Erythroblast (primary cell): Measurements from ENCODE around the gene TACR1.

ENCODE experiments used
- DNase-seq, 2 experiments: peaks; one replicate each; lab custom pipeline; 2025; lab: John Stamatoyannopoulos, UW
- GATA1 ChIP-seq: IDR thresholded peaks from 2 replicates; pipeline ENCODE4 v1.6.1; 2011; ENCODE audit warnings: low read depth, mild to moderate bottlenecking, control low read depth, low read length, moderate library complexity
- POLR2A ChIP-seq: IDR thresholded peaks from 2 replicates; pipeline ENCODE4 v1.6.1; 2011; ENCODE audit warnings: mild to moderate bottlenecking, low read length

TACR1 gene

DNA sequence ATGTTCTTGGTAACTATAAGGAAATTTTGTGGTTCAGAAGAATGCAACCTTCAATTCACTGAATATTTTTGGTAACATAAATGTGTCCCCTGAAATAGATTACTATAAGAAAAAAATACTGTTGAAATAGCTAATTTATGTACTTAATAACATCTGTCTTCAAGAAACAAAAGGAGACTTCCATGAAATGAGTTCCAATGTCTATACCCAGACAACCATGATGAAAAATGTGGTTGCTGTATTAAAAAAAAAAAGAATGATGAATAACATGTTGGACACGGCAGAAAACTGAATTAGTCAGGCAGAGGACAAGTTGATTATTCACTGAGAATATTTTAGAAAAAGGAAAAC is 98.5 kb downstream of the TACR1 start:
- no peak for DNase-seq
- TF ChIP-seq POLR2A (no peak), GATA1 (no peak)

DNA sequence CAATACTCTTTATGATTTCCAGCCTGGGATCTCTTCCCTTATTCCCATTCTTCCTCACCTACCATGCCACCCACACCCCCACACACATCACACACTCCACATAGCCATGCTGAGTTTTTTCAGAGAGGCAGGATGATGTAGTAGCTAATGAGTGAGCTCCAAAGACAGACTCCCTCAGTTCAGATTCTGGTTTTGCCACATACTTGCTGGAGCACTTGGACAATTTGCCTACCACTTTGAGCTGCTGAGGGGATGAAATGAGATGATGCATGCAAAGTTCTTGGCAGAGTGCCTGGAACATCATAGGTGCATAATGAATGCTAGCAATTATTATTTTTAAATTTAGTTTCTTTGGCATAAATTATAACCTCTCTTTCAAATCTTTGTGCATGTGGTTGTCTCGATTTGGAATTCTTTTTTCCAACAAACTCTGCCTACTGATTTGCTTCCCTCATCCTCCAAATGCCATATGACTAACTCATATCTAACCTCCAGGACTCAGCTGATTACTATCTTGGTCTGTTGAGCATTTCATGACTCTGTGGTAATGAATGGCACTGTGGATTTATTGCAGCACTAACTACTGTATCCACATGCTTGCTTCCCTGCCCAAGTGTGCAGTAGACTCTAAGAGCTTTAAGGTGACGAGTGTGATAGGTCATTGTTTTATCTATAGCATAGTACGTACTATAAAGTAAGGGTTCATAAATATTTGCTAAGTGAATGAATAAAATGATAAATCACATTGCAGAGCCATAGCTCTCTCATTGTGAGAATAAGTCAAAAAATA is 99.1 kb downstream of the TACR1 start:
- TF ChIP-seq POLR2A (no peak), GATA1 (no peak)
- DNase-seq, result no peak

GRCh38 chr2:75099521-75099922 is 99.8 kb downstream of the TACR1 start:
- no peak for DNase-seq
- no peak for TF ChIP-seq GATA1
- no peak for TF ChIP-seq POLR2A

DNA sequence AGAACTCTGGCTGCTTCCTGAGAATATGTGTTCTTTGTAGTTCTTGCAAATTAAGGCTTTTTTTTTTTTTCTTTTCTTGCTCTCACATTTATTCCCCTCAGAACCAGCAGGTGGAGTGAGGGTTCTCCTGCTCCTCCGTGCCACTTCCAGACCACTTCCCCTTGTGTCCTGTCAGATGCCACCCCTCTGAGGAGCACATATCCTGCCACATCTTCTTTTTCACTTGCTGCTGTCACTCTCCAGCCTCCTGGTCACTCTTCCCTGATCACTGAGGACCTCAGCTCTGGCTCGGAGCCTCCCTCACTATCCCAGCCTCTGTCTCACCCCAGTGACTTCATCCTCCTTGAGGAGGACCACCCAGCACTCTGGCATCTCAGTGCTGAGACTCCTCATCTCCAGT is 100.5 kb downstream of the TACR1 start:
- peak in 1 of 2 experiments; percentile 2 for DNase-seq
- no peak for TF ChIP-seq POLR2A
- no peak for TF ChIP-seq GATA1

- no peak for DNase-seq
- TF ChIP-seq GATA1 (no peak), POLR2A (no peak)
These were observed 101.5 kb downstream of the TACR1 start for GRCh38 chr2:75097831-75098230.

GRCh38 chr2:75094405-75094804 is 104.9 kb downstream of the TACR1 start:
- no peak for TF ChIP-seq POLR2A
- TF ChIP-seq GATA1, result no peak
- no peak for DNase-seq

DNA sequence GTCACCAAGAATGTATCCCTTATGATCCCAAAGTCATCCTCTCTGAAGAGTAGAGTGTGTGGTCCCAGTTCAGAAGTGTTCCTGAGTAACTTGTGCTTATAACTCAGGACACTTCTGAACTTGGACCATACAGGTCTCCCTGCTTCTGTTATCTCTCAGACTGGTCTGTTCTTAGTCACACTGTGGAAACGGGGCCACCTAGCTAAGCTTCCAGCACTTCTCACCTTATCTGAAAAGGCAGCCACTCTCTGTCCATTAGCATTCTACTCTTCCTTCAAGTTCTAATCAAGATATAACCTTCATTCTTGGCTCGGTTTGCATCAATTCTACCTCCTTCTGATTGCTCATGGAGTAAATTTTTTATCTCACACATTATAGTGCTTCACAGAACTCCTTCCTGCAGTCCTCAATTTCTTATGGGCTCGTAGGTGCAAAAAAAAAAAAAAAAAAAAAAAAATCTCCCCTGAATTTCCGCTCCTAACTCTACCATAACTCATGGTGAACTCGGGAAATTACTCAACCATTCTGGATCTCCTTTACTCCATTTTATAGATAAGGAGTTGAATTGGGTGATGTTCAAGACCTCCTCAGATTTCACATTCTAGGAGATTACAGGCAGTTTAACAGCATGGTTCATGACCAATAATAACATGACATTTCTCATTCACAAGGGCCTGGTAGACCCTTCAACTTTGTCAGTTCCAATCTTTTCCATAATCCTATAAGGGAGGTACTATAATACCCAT is 108.4 kb downstream of the TACR1 start:
- DNase-seq, result peak; percentile 9 to 47
- TF ChIP-seq GATA1, result no peak
- TF ChIP-seq POLR2A, result no peak

DNA sequence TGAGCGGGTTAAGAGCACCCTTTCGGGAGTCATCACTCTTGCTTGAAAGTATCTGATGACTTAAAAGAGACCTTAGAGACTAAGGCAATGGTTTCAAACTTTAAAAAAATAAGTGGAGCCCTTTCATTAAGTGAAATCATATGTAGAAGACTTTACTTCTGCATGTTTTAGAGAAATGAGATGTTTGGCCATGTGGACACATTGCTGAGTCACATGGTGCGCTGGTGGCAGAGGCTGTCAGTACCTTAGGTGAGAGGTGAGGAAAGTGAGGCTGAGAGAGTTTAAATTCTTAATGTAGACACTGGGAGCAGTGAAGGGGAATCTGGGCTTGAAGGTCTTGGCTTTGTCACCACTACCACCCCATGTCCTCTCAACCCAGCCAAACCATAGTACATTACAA is 109.8 kb downstream of the TACR1 start:
- TF ChIP-seq GATA1 (no peak), POLR2A (no peak)
- DNase-seq, result no peak

DNA sequence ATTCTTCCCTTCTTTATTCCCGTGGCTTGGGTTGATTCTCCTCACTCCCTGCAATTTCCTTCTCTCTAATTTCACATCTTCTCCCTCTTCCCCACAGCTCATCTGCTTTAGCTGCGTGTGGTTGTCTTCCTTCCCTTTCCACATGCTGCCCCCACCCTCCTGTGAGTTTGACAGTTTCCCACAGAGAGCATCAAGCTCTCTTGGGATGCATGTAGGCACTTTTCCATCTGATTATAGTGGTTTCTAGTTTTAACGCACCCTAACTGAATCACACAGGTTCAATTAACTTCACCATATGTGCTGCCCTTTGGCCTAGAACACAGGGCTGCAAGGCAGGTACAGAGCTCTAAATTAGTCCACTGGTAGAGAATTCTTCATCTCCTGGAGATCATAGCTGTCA is 110.5 kb downstream of the TACR1 start:
- DNase-seq, result no peak
- TF ChIP-seq POLR2A, result no peak

- DNase-seq, result no peak
- TF ChIP-seq POLR2A, result no peak
- TF ChIP-seq GATA1, result no peak
These were observed 111.6 kb downstream of the TACR1 start for GRCh38 chr2:75087736-75088135.

DNA sequence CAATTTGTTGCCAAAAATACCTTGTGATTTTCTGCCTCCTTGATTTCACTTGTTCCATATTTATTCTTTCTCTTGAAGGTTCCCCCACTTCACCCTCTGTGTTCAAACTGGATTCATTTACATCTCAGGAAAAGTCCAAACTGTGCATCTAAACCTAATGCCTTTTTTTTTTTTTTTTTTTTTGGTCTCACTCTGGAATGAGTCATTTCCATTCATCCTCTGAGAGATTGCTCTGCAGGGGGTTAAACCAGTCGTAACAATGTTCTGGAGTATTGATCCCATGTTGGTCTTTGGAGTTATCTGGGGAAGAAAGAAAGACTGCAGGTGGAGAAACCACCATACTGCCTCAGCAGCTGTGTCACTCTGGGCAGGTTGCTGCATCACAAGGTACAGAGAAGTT is 119.7 kb downstream of the TACR1 start:
- TF ChIP-seq GATA1 (no peak), POLR2A (no peak)
- no peak for DNase-seq

- no peak for TF ChIP-seq GATA1
- no peak for TF ChIP-seq POLR2A
- DNase-seq, result no peak
These were observed 121.4 kb downstream of the TACR1 start for GRCh38 chr2:75077909-75078308.

DNA sequence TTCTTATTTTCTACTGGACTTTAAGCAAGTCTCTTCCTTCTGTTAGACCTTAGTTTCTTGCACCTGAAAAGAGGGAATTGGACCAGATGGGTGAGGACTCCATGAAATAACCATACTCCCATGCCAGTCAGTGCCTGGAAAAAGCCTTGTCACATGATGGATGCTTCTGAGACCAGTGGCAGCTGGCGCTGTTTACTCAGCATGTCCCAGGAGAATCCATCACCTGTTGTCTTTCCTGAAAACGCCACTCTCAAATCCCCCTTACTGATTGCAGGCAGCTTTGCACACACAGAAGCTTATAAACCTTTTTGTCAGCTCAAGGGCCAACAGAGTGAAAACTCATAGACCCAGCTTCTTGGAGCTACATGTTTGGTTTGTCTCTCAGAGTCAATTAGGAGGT is 123.2 kb downstream of the TACR1 start:
- no peak for DNase-seq
- no peak for TF ChIP-seq GATA1
- no peak for TF ChIP-seq POLR2A

GRCh38 chr2:75074708-75075107 is 124.6 kb downstream of the TACR1 start:
- TF ChIP-seq GATA1, result no peak
- TF ChIP-seq POLR2A, result no peak
- no peak for DNase-seq

DNA sequence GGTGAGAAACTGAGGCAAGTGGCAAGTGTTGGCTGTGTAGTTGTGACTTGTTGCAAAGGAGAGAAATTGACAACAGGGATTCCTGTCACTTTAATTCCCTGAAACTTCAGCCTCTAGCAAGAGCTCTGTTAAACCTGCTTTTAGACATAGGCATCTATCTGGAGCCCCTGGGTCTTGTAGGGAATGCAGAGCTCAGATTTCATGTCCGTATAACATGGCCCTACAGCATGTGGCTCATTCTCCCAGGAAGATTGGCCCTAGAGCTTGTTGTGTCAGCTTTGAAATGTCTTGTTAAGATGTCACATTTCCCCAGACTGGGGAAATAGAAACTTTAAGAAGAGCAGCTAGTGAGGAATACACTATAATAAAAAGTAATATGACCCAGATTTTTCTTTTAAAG is 125.1 kb downstream of the TACR1 start:
- no peak for DNase-seq
- TF ChIP-seq GATA1 (no peak), POLR2A (no peak)
